Endothelial cell (in vitro differentiated cells): Measurements from ENCODE around the gene ARFGAP1. TPM values are rescaled to one million over a fixed set of nuclear protein-coding genes. Genes with fewer than 3 reads are reported as not detected.

Experiments
- DNase-seq: peaks from one replicate; pipeline ENCODE4 v3.0.0; 2021; ENCODE audit warnings: low spot score
- H3K27ac Mint-ChIP-seq: one replicate; pipeline ENCODE4 v1.8.0; 2021; ENCODE audit warnings: mixed read lengths, inconsistent platforms; ENCODE audit not compliant: unreplicated experiment
- H3K27me3 Mint-ChIP-seq: one replicate; pipeline ENCODE4 v1.8.0; 2021; ENCODE audit warnings: mild to moderate bottlenecking, moderate library complexity, mixed read lengths, inconsistent platforms; ENCODE audit not compliant: unreplicated experiment
- H3K36me3 Mint-ChIP-seq: one replicate; pipeline ENCODE4 v1.8.0; 2021; ENCODE audit warnings: mild to moderate bottlenecking, low read depth, mixed read lengths, inconsistent platforms; ENCODE audit not compliant: unreplicated experiment
- H3K4me1 Mint-ChIP-seq: one replicate; pipeline ENCODE4 v1.8.0; 2021; ENCODE audit warnings: mild to moderate bottlenecking, mixed read lengths, inconsistent platforms; ENCODE audit not compliant: unreplicated experiment
- H3K4me3 Mint-ChIP-seq: one replicate; pipeline ENCODE4 v1.8.0; 2021; ENCODE audit warnings: mild to moderate bottlenecking, mixed read lengths, inconsistent platforms; ENCODE audit not compliant: unreplicated experiment
- H3K9me3 Mint-ChIP-seq: one replicate; pipeline ENCODE4 v1.8.0; 2021; ENCODE audit warnings: mixed read lengths, inconsistent platforms; ENCODE audit not compliant: unreplicated experiment
- CTCF ChIP-seq: fragments of 200-600 bp; sonication (generic); IDR thresholded peaks from one replicate; pipeline ENCODE4 v1.5.0; 2021; ENCODE audit warnings: antibody characterized with exemption; ENCODE audit not compliant: unreplicated experiment
- total RNA-seq: library from RNA; stranded (reverse); fragmentation: NEBNext Ultra II Directional; extraction: Animal tissue kit (Norgen Biotek cat#: 25700); gene quantifications from one replicate; pipeline ENCODE4 v1.2.1, GENCODE V29; 2021; ENCODE audit not compliant: unreplicated experiment

Gene ARFGAP1
- total RNA-seq, 1 donor from 2014 or later, result 106 TPM

DNA sequence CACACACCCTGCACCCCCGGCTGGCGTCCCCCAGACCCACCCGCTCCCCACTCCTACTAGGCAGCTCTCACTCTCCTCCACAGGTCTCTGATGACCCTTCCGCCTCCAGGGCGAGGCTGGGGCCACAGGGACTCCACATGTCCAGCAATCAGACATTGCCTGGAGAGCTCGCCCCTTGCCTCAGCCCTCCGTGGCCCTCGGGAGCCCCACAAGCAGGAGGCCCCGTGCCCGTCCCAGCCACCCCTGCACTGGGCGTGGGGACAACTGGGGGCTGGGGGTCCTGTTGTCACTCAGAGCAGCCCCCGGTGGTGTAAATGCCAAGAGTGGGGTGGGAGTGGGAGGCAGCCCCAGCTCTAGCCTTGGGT, 21.9 kb downstream of the ARFGAP1 start:
- Mint-ChIP-seq H3K27me3 (no peaks in the 10 kb centered on the region), H3K4me3 (no peak overlapping the region), H3K4me1 (no peaks in the 10 kb centered on the region), H3K36me3 (no peaks in the 10 kb centered on the region), H3K9me3 (no peaks in the 10 kb centered on the region), H3K27ac (no peak overlapping the region)
- no peak for TF ChIP-seq CTCF
- DNase-seq, result no peak

GRCh38 chr20:63295018-63295417, 22.4 kb downstream of the ARFGAP1 start:
- TF ChIP-seq CTCF, result no peak
- Mint-ChIP-seq H3K27ac (no peak overlapping the region), H3K27me3 (no peaks in the 10 kb centered on the region), H3K9me3 (no peaks in the 10 kb centered on the region), H3K4me3 (no peak overlapping the region), H3K4me1 (no peaks in the 10 kb centered on the region), H3K36me3 (no peaks in the 10 kb centered on the region)
- no peak for DNase-seq

GRCh38 chr20:63295422-63295821, 22.8 kb downstream of the ARFGAP1 start:
- DNase-seq, result no peak
- Mint-ChIP-seq H3K36me3 (no peaks in the 10 kb centered on the region), H3K4me1 (no peaks in the 10 kb centered on the region), H3K27me3 (no peaks in the 10 kb centered on the region), H3K9me3 (no peaks in the 10 kb centered on the region), H3K27ac (no peak overlapping the region), H3K4me3 (no peak overlapping the region)
- no peak for TF ChIP-seq CTCF

DNA sequence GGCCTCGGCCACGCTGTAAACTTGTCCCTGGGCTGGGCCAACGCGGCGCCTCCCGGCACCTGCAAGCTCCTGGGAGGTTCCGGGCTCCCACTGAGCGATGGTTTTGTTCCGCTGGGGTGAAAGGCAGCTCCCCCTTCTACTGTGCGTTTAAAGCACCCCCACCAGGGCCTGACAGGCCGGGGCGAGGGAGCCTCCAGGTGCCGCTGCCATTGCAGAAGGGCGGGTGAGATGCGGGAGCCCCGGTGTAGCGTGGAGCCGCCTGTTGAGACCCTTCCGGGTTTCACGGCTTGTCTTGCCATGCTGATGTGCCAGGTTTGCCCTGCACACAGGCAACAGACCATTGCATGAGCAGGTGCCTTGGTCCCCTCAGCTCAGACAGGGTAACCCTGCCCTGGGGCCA, 23.2 kb downstream of the ARFGAP1 start:
- no peak for DNase-seq
- no peaks in the 10 kb centered on the region for H3K4me1 Mint-ChIP-seq
- H3K27ac Mint-ChIP-seq, result no peak overlapping the region
- no peaks in the 10 kb centered on the region for H3K27me3 Mint-ChIP-seq
- TF ChIP-seq CTCF, result no peak
- H3K36me3 Mint-ChIP-seq, result no peaks in the 10 kb centered on the region
- H3K4me3 Mint-ChIP-seq, result no peak overlapping the region
- no peaks in the 10 kb centered on the region for H3K9me3 Mint-ChIP-seq

- H3K36me3 Mint-ChIP-seq, result no peaks in the 10 kb centered on the region
- H3K27me3 Mint-ChIP-seq, result no peaks in the 10 kb centered on the region
- TF ChIP-seq CTCF, result no peak
- no peaks in the 10 kb centered on the region for H3K9me3 Mint-ChIP-seq
- H3K27ac Mint-ChIP-seq, result no peak overlapping the region
- H3K4me1 Mint-ChIP-seq, result no peaks in the 10 kb centered on the region
- no peak overlapping the region for H3K4me3 Mint-ChIP-seq
- no peak for DNase-seq
Observed at GRCh38 chr20:63296531-63297299, 24.1 kb downstream of the ARFGAP1 start.
